Natural killer cell (primary cell): ENCODE data around the gene VWF. TPM values are rescaled to one million over a fixed set of nuclear protein-coding genes. Genes with fewer than 3 reads are reported as not detected.

Source experiments
- ATAC-seq, 3 donors: fragments of 150-1000 bp in 2 of 3; fragments of 200-7000 bp in 1 of 3; cut with Tn5 transposase; 1 replicate in 1 of 3; 2 replicates in 2 of 3; pipeline ENCODE4 v1.10.0; 2021; ENCODE audit warnings: mild to moderate bottlenecking in 2 of 3, moderate library complexity in 2 of 3
- DNase-seq, 2 donors: peaks; one replicate each; pipeline versions ENCODE4 v3.0.0 to v3.0.0-alpha.2; 2013 to 2021; ENCODE audit warnings: mixed read lengths in 1 of 2
- H3K27ac ChIP-seq: one replicate; pipeline ENCODE4 v1.5.1; 2013; ENCODE audit warnings: mild to moderate bottlenecking, low read length
- H3K27me3 ChIP-seq: one replicate; pipeline ENCODE4 v1.6.1; 2013; ENCODE audit warnings: low read length; ENCODE audit not compliant: control insufficient read depth, insufficient read depth
- H3K36me3 ChIP-seq: one replicate; pipeline ENCODE4 v1.6.1; 2013; ENCODE audit warnings: low read length; ENCODE audit not compliant: control insufficient read depth, insufficient read depth
- H3K4me1 ChIP-seq: one replicate; pipeline ENCODE4 v1.6.1; 2013; ENCODE audit warnings: low read length; ENCODE audit not compliant: control insufficient read depth, insufficient read depth
- H3K4me3 ChIP-seq: one replicate; pipeline ENCODE4 v1.5.1; 2013; ENCODE audit warnings: low read length
- H3K9me3 ChIP-seq: one replicate; pipeline ENCODE4 v1.6.1; 2013; ENCODE audit warnings: low read length; ENCODE audit not compliant: control insufficient read depth, insufficient read depth
- H3K27ac Mint-ChIP-seq, 2 donors: one replicate each; pipeline ENCODE4 v1.8.0; 2022; ENCODE audit warnings: mild to moderate bottlenecking in 2 of 2, mixed read lengths in 2 of 2, moderate library complexity in 1 of 2
- H3K27me3 Mint-ChIP-seq, 2 donors: one replicate each; pipeline ENCODE4 v1.8.0; 2022; ENCODE audit warnings: low read depth in 2 of 2, mixed read lengths in 2 of 2
- H3K36me3 Mint-ChIP-seq: one replicate; pipeline ENCODE4 v1.8.0; 2022; ENCODE audit warnings: mixed read lengths
- H3K4me1 Mint-ChIP-seq, 2 donors: one replicate each; pipeline ENCODE4 v1.8.0; 2022; ENCODE audit warnings: mixed read lengths in 2 of 2
- H3K4me3 Mint-ChIP-seq: one replicate; pipeline ENCODE4 v1.8.0; 2022; ENCODE audit warnings: mild to moderate bottlenecking, moderate library complexity, mixed read lengths
- H3K9me3 Mint-ChIP-seq, 2 donors: one replicate each; pipeline ENCODE4 v1.8.0; 2022; ENCODE audit warnings: mixed read lengths in 2 of 2
- WGBS: methylation state at CpG from one replicate; pipeline ENCODE4 v1.1.7; 2013; ENCODE audit warnings: missing lambda C conversion rate; ENCODE audit not compliant: insufficient coverage; 5-methylcytosine and 5-hydroxymethylcytosine counted together
- intact Hi-C: fragments of 100-400 bp; cut with micrococcal nuclease; formaldehyde crosslinking; loops from one replicate; pipeline ENCODE4 v1.14.2; 2022
- total RNA-seq, 4 donors: library from RNA; stranded (reverse); fragments of 120-200 nt in 1 of 4; gene quantifications; one replicate each; pipeline versions ENCODE4 v1.2.3 to v1.2.4, GENCODE V29; 2013 to 2022
- TF ChIP-seq, protein P1 (sequence below): fragments of 200-600 bp; IDR thresholded peaks from one replicate; pipeline ENCODE4 v1.8.0; 2022; ENCODE audit warnings: antibody characterized with exemption

Gene VWF
- total RNA-seq, 3 donors from 2014 or later (not counting 1 experiment from before 2014, with no cell fraction given) = 0.14 to 0.95 (median 0.71) TPM

DNA sequence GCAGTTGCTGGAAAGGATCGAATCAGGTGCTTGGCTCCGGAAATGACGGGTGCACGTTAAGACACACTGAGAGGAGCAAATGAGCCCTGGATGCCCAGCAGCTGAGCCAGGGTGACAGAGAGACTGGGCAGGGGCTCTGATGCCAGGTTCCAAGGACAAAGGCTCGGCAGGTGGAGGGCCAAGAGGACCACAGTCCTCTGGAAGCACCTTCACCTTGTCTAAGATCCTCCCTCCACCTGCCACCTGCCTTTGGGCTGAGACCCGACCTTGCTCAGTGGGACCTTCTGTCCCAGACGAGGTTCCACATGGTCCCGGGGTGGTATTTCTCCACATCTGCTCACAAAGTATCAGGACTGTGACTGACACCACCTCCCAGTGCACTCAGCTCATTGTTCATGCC lies 180.4 kb downstream of the VWF start:
- Histone ChIP-seq H3K36me3 (no peaks in the 10 kb centered on the region), H3K27ac (no peak overlapping the region), H3K4me1 (no peaks in the 10 kb centered on the region), H3K9me3 (no peaks in the 10 kb centered on the region), H3K27me3 (peaks cover 6% of the 10 kb centered on the region), H3K4me3 (no peak overlapping the region)
- Mint-ChIP-seq H3K36me3 (no peaks in the 10 kb centered on the region), H3K27me3 (peaks cover 51 to 87% of the 10 kb centered on the region in 2 donors), H3K27ac (no peak overlapping the region), H3K9me3 (no peaks in the 10 kb centered on the region), H3K4me3 (no peak overlapping the region), H3K4me1 (no peaks in the 10 kb centered on the region)
- TF ChIP-seq, protein P1, sequence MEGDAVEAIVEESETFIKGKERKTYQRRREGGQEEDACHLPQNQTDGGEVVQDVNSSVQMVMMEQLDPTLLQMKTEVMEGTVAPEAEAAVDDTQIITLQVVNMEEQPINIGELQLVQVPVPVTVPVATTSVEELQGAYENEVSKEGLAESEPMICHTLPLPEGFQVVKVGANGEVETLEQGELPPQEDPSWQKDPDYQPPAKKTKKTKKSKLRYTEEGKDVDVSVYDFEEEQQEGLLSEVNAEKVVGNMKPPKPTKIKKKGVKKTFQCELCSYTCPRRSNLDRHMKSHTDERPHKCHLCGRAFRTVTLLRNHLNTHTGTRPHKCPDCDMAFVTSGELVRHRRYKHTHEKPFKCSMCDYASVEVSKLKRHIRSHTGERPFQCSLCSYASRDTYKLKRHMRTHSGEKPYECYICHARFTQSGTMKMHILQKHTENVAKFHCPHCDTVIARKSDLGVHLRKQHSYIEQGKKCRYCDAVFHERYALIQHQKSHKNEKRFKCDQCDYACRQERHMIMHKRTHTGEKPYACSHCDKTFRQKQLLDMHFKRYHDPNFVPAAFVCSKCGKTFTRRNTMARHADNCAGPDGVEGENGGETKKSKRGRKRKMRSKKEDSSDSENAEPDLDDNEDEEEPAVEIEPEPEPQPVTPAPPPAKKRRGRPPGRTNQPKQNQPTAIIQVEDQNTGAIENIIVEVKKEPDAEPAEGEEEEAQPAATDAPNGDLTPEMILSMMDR = no peak
- intact Hi-C loops = no loop called here
- DNase-seq (no peak), ATAC-seq (no peak)
- 83% methylated on average over 8 of the region's 8 CpGs for WGBS

DNA sequence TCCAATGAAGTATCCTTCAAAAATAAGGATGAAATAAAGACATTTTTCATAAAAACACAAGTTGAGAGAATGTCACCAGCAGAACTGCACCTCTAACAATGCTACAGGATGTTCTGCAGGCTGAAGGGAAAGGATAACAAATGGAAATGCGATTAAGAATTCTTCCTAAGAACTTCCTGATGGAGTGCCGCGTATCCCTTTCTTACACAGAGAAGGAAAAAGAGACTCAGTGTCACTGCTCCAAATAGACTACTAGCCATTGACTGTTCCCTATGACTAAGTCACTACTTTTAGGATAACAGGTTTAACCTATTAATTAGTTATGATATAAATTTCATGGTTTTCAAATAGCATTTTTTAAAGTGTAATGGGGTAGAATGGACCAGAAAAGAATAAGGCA lies 182.6 kb downstream of the VWF start:
- Histone ChIP-seq H3K27ac (no peak overlapping the region), H3K4me3 (no peak overlapping the region), H3K4me1 (no peaks in the 10 kb centered on the region), H3K27me3 (peaks cover 11% of the 10 kb centered on the region), H3K36me3 (no peaks in the 10 kb centered on the region), H3K9me3 (no peaks in the 10 kb centered on the region)
- H3K27me3 Mint-ChIP-seq = peaks cover 49 to 79% of the 10 kb centered on the region in 2 donors
- TF ChIP-seq, protein P1 = no peak
- DNase-seq = no peak
- intact Hi-C loops = no loop called here
- H3K36me3 Mint-ChIP-seq = no peaks in the 10 kb centered on the region
- no peaks in the 10 kb centered on the region for H3K9me3 Mint-ChIP-seq
- 85% methylated on average over 3 of the region's 3 CpGs for WGBS
- ATAC-seq = no peak
- H3K4me1 Mint-ChIP-seq = no peaks in the 10 kb centered on the region
- H3K4me3 Mint-ChIP-seq = no peak overlapping the region
- H3K27ac Mint-ChIP-seq = no peak overlapping the region

DNA sequence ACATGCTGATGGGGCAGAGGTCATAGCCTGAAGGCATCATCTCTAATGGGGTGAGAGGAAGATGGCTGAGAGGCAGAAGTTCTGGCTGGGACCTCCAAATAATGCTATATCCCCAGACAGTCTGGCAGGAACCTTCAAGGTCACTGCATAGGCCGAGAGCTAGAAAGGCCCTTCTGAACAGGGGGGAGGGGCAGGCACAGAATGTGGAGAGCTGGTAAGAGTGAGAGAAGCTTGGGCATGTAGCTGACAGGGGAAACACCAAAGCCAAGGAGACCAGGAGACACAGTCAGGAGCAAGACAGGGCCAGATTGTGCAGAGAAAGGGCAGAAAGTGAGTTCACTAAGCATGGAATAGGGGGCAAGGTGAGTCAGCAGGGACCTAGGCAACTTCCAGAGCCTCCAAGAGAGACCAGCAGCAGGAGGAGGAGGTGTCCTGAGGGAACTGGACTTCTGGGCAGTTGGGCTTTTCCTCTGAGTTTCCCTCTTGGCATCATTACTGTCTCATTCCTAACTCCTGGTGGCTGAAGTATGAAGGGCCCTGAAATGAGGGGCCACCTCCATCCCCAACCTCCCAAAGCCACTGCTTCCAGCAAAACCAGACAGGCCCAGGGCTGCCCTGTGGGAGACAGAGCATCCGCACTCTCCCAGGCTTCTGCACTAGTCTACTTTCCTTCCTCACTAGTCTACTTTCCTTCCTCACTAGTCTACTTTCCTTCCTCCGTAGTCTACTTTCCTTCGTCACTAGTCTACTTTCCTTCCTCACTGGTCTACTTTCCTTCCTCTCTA lies 196.5 kb downstream of the VWF start:
- H3K27me3 Mint-ChIP-seq = peaks cover 5 to 10% of the 10 kb centered on the region in 2 donors
- H3K4me3 ChIP-seq = no peak overlapping the region

More for the DNA sequence above, 196.5 kb downstream of the VWF start:
- Histone ChIP-seq H3K36me3 (no peaks in the 10 kb centered on the region), H3K4me1 (no peaks in the 10 kb centered on the region), H3K27ac (no peak overlapping the region), H3K9me3 (no peaks in the 10 kb centered on the region), H3K27me3 (no peaks in the 10 kb centered on the region)
- no peak for ATAC-seq
- intact Hi-C loops = no loop called here
- DNase-seq = no peak
- WGBS = 83% methylated on average over 4 of the region's 4 CpGs
- no peaks in the 10 kb centered on the region for H3K9me3 Mint-ChIP-seq
- TF ChIP-seq, protein P1 = no peak
- H3K27ac Mint-ChIP-seq = no peak overlapping the region
- H3K36me3 Mint-ChIP-seq = no peaks in the 10 kb centered on the region
- H3K4me3 Mint-ChIP-seq = no peak overlapping the region
- H3K4me1 Mint-ChIP-seq = no peaks in the 10 kb centered on the region
